Panc1 (cell line): ENCODE results near the gene CEP126. TPM values are rescaled to one million over a fixed set of nuclear protein-coding genes. Genes with fewer than 3 reads are reported as not detected.

Experiments
- ATAC-seq: fragments of 200-7000 bp; cut with Tn5 transposase; 2 replicates; pipeline ENCODE4 v1.9.1; 2020; ENCODE audit warnings: mild to moderate bottlenecking, moderate library complexity
- BruUV-seq: library from RNA; stranded (reverse); fragments of 400-500 nt; replicated peaks from 2 replicates; lab custom pipeline; 2021; lab: Mats Ljungman, UMichigan
- CTCF ChIA-PET: fragments of 300-600 bp; sonication (Branson Sonifier 250); formaldehyde crosslinking; loops from one replicate; lab custom pipeline; 2022; ENCODE audit warnings: antibody characterized with exemption; lab: Charles Lee
- POLR2A ChIA-PET: fragments of 300-600 bp; sonication (Branson Sonifier 250); formaldehyde crosslinking; loops from one replicate; lab custom pipeline; 2022; ENCODE audit warnings: antibody characterized with exemption; lab: Charles Lee
- DNase-seq: peaks from one replicate; pipeline ENCODE4 v3.0.0-alpha.2; 2010; ENCODE audit warnings: low read depth, low spot score
- H3K27ac ChIP-seq: 2 replicates; pipeline ENCODE4 v1.5.1; 2011; ENCODE audit warnings: mild to moderate bottlenecking, low read length, inconsistent platforms
- H3K27me3 ChIP-seq: fragments of 200-500 bp; sonication (Bioruptor generic); 2 replicates; pipeline ENCODE4 v1.6.0; 2014; ENCODE audit warnings: low read length, inconsistent platforms; ENCODE audit not compliant: control insufficient read depth, insufficient read depth
- H3K36me3 ChIP-seq: fragments of 200-500 bp; sonication (Bioruptor generic); 2 replicates; pipeline ENCODE4 v1.5.1; 2014; ENCODE audit warnings: inconsistent platforms, mild to moderate bottlenecking, low read length, moderate library complexity; ENCODE audit not compliant: control insufficient read depth, insufficient read depth
- H3K4me1 ChIP-seq: 2 replicates; pipeline ENCODE4 v1.5.1; 2011; ENCODE audit warnings: inconsistent platforms, mild to moderate bottlenecking, low read length, moderate library complexity; ENCODE audit not compliant: control insufficient read depth, insufficient read depth
- H3K4me3 ChIP-seq, 2 experiments: 2 replicates each; pipeline ENCODE4 v1.5.1; 2011 to 2012; ENCODE audit warnings: low read depth in 2 of 2, low read length in 2 of 2, mild to moderate bottlenecking in 2 of 2, inconsistent platforms in 1 of 2, moderate library complexity in 1 of 2
- H3K9me3 ChIP-seq: fragments of 200-500 bp; sonication (Bioruptor generic); 2 replicates; pipeline ENCODE4 v1.5.1; 2014; ENCODE audit warnings: low read depth, mild to moderate bottlenecking, inconsistent platforms, low read length, moderate library complexity; ENCODE audit not compliant: control insufficient read depth, insufficient read depth
- CTCF ChIP-seq: fragments of 450-650 bp; IDR thresholded peaks from 2 replicates; pipeline ENCODE4 v1.5.1; 2017; ENCODE audit warnings: mild to moderate bottlenecking
- POLR2AphosphoS5 ChIP-seq: IDR thresholded peaks from 2 replicates; pipeline ENCODE4 v1.6.1; 2012; ENCODE audit warnings: mild to moderate bottlenecking, low read depth, low read length, moderate library complexity
- REST ChIP-seq, 2 experiments: IDR thresholded peaks; 2 replicates each; pipeline ENCODE4 v1.6.1; 2011 to 2012; ENCODE audit warnings: low read depth in 2 of 2, control low read depth in 1 of 2, low read length in 1 of 2, mild to moderate bottlenecking in 1 of 2, moderate library complexity in 1 of 2; ENCODE audit not compliant: insufficient read depth in 1 of 2
- SIN3A ChIP-seq: IDR thresholded peaks from 2 replicates; pipeline ENCODE4 v1.6.1; 2012; ENCODE audit warnings: low read depth, mild to moderate bottlenecking, low read length, moderate library complexity, borderline replicate concordance; ENCODE audit not compliant: insufficient read depth
- TCF7L2 ChIP-seq: IDR thresholded peaks from 2 replicates; pipeline ENCODE4 v1.6.1; 2011; ENCODE audit warnings: mild to moderate bottlenecking, low read depth, low read length, inconsistent platforms
- in situ Hi-C: cut with HindIII; loops from 2 replicates; pipeline ENCODE4 v1.10.0; 2016; ENCODE audit warnings: low sequenced_read_pairs, low pct_unique_long_range_greater_than_20kb
- intact Hi-C: fragments of 100-400 bp; cut with micrococcal nuclease; formaldehyde crosslinking; loops from one replicate; pipeline ENCODE4 v1.10.0; 2022; ENCODE audit not compliant: unreplicated experiment
- total RNA-seq: library from RNA; stranded (reverse); gene quantifications from one replicate; pipeline ENCODE4 v1.2.1, GENCODE V29; 2021; ENCODE audit not compliant: unreplicated experiment

Gene CEP126
- total RNA-seq, 1 experiment from 2014 or later: 6.6 TPM

GRCh38 chr11:101955278-101955677, 40.5 kb downstream of the CEP126 start:
- Histone ChIP-seq H3K4me3 (no peak overlapping the region), H3K27ac (no peak overlapping the region), H3K4me1 (no peaks in the 10 kb centered on the region), H3K27me3 (no peaks in the 10 kb centered on the region), H3K36me3 (no peaks in the 10 kb centered on the region), H3K9me3 (no peaks in the 10 kb centered on the region)
- BruUV-seq: no TSS peak
- ChIA-PET CTCF (interaction anchor here (0.5 kb wide), 1 partner anchor 1274 kb away, joined by 4 read pairs; no protein-coding TSS in a partner anchor), POLR2A (no interaction called here)
- intact Hi-C loops: no loop called here
- no peak for ATAC-seq
- in situ Hi-C loops: no loop called here
- no peak for DNase-seq
- TF ChIP-seq CTCF (no peak), SIN3A (no peak), TCF7L2 (no peak), REST (IDR thresholded peaks at IDR 0.05; ENCODE audit: insufficient read depth in 1 of 2, low read depth in 2 of 2, low read length in 1 of 2) (no peak), POLR2AphosphoS5 (no peak)

- Histone ChIP-seq H3K4me1 (no peaks in the 10 kb centered on the region), H3K27ac (no peak overlapping the region), H3K27me3 (no peaks in the 10 kb centered on the region), H3K9me3 (no peaks in the 10 kb centered on the region), H3K36me3 (no peaks in the 10 kb centered on the region), H3K4me3 (no peak overlapping the region)
- no peak for DNase-seq
- ChIA-PET CTCF (interaction anchor here (0.5 kb wide), 1 partner anchor 1274 kb away, joined by 4 read pairs; no protein-coding TSS in a partner anchor), POLR2A (no interaction called here)
- ATAC-seq: no peak
- BruUV-seq: no TSS peak
- no peak for TF ChIP-seq CTCF
- TF ChIP-seq POLR2AphosphoS5: no peak
- TF ChIP-seq SIN3A: no peak
- no peak for TF ChIP-seq TCF7L2
- TF ChIP-seq REST (IDR thresholded peaks at IDR 0.05; ENCODE audit: insufficient read depth in 1 of 2, low read depth in 2 of 2, low read length in 1 of 2): no peak
- intact Hi-C loops (no loop called here), in situ Hi-C loops (no loop called here)
Measured at GRCh38 chr11:101955701-101956100, 40.9 kb downstream of the CEP126 start.
